ENCODE results near the gene ABCD1. TPM values are rescaled to one million over a fixed set of nuclear protein-coding genes. Genes with fewer than 3 reads are reported as not detected.

Gene ABCD1
- total RNA-seq, 1 donor from 2014 or later: 8.0 TPM

- TF ChIP-seq CTCF (conservative IDR thresholded peaks at IDR 0.05): no peak
- no peaks in the 10 kb centered on the region for H3K27me3 Mint-ChIP-seq
- H3K27ac Mint-ChIP-seq: no peak overlapping the region
- no peaks in the 10 kb centered on the region for H3K9me3 Mint-ChIP-seq
- no peak for DNase-seq (ENCODE audit: extremely low spot score, unreplicated experiment)
- H3K36me3 Mint-ChIP-seq: peaks cover 9% of the 10 kb centered on the region
- H3K4me3 Mint-ChIP-seq: no peak overlapping the region
- H3K4me1 Mint-ChIP-seq (ENCODE audit: unreplicated experiment): no peaks in the 10 kb centered on the region
Observed at GRCh38 chrX:153734871-153735270, 10.2 kb downstream of the ABCD1 start.

- no peaks in the 10 kb centered on the region for H3K27me3 Mint-ChIP-seq
- peaks cover 9% of the 10 kb centered on the region for H3K36me3 Mint-ChIP-seq
- DNase-seq (ENCODE audit: extremely low spot score, unreplicated experiment): no peak
- no peaks in the 10 kb centered on the region for H3K9me3 Mint-ChIP-seq
- no peak overlapping the region for H3K27ac Mint-ChIP-seq
- no peaks in the 10 kb centered on the region for H3K4me1 Mint-ChIP-seq (ENCODE audit: unreplicated experiment)
- H3K4me3 Mint-ChIP-seq: no peak overlapping the region
- TF ChIP-seq CTCF (conservative IDR thresholded peaks at IDR 0.05): peak; percentile 40
Observed at GRCh38 chrX:153735274-153735673, 10.6 kb downstream of the ABCD1 start.

GRCh38 chrX:153736071-153736820 lies 11.6 kb downstream of the ABCD1 start:
- DNase-seq (ENCODE audit: extremely low spot score, unreplicated experiment): no peak
- no peak for TF ChIP-seq CTCF (conservative IDR thresholded peaks at IDR 0.05)
- Mint-ChIP-seq H3K9me3 (no peaks in the 10 kb centered on the region), H3K27ac (no peak overlapping the region), H3K4me1 (ENCODE audit: unreplicated experiment) (no peaks in the 10 kb centered on the region), H3K4me3 (no peak overlapping the region), H3K27me3 (no peaks in the 10 kb centered on the region), H3K36me3 (peaks cover 4% of the 10 kb centered on the region)

- Mint-ChIP-seq H3K4me3 (no peak overlapping the region), H3K4me1 (ENCODE audit: unreplicated experiment) (no peaks in the 10 kb centered on the region), H3K9me3 (no peaks in the 10 kb centered on the region), H3K27me3 (no peaks in the 10 kb centered on the region), H3K27ac (no peak overlapping the region), H3K36me3 (no peaks in the 10 kb centered on the region)
- DNase-seq (ENCODE audit: extremely low spot score, unreplicated experiment): no peak
- no peak for TF ChIP-seq CTCF (conservative IDR thresholded peaks at IDR 0.05)
Observed at GRCh38 chrX:153736871-153737441, 12.3 kb downstream of the ABCD1 start.

- no peaks in the 10 kb centered on the region for H3K4me1 Mint-ChIP-seq (ENCODE audit: unreplicated experiment)
- no peak overlapping the region for H3K4me3 Mint-ChIP-seq
- no peak for DNase-seq (ENCODE audit: extremely low spot score, unreplicated experiment)
- H3K27me3 Mint-ChIP-seq: no peaks in the 10 kb centered on the region
- H3K36me3 Mint-ChIP-seq: no peaks in the 10 kb centered on the region
- H3K27ac Mint-ChIP-seq: no peak overlapping the region
- no peaks in the 10 kb centered on the region for H3K9me3 Mint-ChIP-seq
- TF ChIP-seq CTCF (conservative IDR thresholded peaks at IDR 0.05): no peak
Observed at GRCh38 chrX:153738056-153738605, 13.5 kb downstream of the ABCD1 start.

Measured in type B pancreatic cell (in vitro differentiated cells).